Suprapubic skin (tissue), 4 donors: ENCODE data around the gene TEAD1.

ENCODE experiments used
- EP300 ChIP-seq: sonication (generic); formaldehyde crosslinking; IDR thresholded peaks from one replicate; pipeline ENCODE4 v1.6.1; 2017; ENCODE audit warnings: antibody characterized with exemption
- POLR2A ChIP-seq, 2 donors: fragments of 450-650 bp; IDR thresholded peaks; one replicate each; pipeline ENCODE4 v1.6.1; 2017; ENCODE audit warnings: antibody characterized with exemption in 2 of 2, mild to moderate bottlenecking in 2 of 2, moderate library complexity in 2 of 2
- POLR2AphosphoS5 ChIP-seq, 3 donors: sonication (generic); formaldehyde crosslinking; IDR thresholded peaks; one replicate each; pipeline ENCODE4 v1.6.1; 2017; ENCODE audit warnings: antibody characterized with exemption in 3 of 3
- TF ChIP-seq, protein P1 (sequence below), 2 donors: fragments of 200-600 bp in 1 of 2; fragments of 450-650 bp in 1 of 2; sonication (generic) in 1 of 2; IDR thresholded peaks; one replicate each; pipeline ENCODE4 v1.5.1; 2016 to 2019; ENCODE audit warnings: antibody characterized with exemption in 2 of 2, mild to moderate bottlenecking in 1 of 2, moderate library complexity in 1 of 2

DNA sequence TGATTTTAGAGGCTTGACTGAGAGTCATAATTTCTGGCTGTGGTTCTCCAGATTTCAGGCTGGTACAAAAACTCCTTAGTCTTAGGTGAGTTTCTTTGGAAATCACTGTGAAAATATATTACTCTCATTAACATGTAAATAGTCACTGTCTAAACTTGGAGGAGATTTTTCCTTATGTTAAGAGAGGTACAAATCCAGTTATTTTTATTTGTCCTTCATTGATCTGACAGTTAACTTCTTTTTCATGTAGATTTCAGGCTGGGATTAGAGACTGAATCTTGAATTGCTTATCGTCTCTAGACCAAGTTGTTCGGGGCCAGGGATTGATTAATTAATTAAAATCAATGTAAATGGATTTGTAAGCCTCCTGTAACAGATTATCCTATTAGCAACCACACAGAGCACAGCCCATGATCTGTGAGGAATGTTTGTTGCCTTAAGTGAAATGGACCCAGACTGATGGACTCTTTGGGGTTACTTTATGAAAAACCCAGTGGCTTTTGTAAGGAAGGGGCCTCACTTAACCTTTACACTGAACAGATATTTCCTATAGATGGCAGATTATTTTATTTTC, 21.1 kb downstream of the TEAD1 start:
- TF ChIP-seq EP300 (no peak), POLR2A (IDR thresholded peaks at IDR 0.05) (no peak), POLR2AphosphoS5 (IDR thresholded peaks at IDR 0.05) (no peak)
- TF ChIP-seq, protein P1, sequence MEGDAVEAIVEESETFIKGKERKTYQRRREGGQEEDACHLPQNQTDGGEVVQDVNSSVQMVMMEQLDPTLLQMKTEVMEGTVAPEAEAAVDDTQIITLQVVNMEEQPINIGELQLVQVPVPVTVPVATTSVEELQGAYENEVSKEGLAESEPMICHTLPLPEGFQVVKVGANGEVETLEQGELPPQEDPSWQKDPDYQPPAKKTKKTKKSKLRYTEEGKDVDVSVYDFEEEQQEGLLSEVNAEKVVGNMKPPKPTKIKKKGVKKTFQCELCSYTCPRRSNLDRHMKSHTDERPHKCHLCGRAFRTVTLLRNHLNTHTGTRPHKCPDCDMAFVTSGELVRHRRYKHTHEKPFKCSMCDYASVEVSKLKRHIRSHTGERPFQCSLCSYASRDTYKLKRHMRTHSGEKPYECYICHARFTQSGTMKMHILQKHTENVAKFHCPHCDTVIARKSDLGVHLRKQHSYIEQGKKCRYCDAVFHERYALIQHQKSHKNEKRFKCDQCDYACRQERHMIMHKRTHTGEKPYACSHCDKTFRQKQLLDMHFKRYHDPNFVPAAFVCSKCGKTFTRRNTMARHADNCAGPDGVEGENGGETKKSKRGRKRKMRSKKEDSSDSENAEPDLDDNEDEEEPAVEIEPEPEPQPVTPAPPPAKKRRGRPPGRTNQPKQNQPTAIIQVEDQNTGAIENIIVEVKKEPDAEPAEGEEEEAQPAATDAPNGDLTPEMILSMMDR (IDR thresholded peaks at IDR 0.05), result no peak
